ENCODE results near the gene SLC2A6.

The SLC2A6 gene

GRCh38 chr9:133475292-133476012 lies 3.4 kb downstream of the SLC2A6 start:
- TF ChIP-seq EZH2phosphoT487 (IDR thresholded peaks at IDR 0.05; ENCODE audit: borderline replicate concordance) (no peak), CTCF (conservative IDR thresholded peaks at IDR 0.05; ENCODE audit: low read length) (no peak)
- Histone ChIP-seq H4K20me1 (ENCODE audit: insufficient read depth, low read length, poor library complexity, severe bottlenecking) (no peaks in the 10 kb centered on the region), H3K4me1 (ENCODE audit: insufficient read depth, low read length, poor library complexity, severe bottlenecking) (peaks cover 65% of the 10 kb centered on the region), H3K9me3 (ENCODE audit: insufficient read depth, low read depth, low read length) (no peaks in the 10 kb centered on the region), H3K9ac (ENCODE audit: low read depth, low read length, poor library complexity, severe bottlenecking) (peak overlapping the region; percentile 53), H3F3A (ENCODE audit: low read depth) (peaks cover 12% of the 10 kb centered on the region), H3K36me3 (ENCODE audit: insufficient read depth, low read length) (no peaks in the 10 kb centered on the region), H3K4me2 (ENCODE audit: low read depth, low read length, poor library complexity, severe bottlenecking) (peak overlapping the region; percentile 97), H3K79me2 (ENCODE audit: insufficient read depth, low read length) (peaks cover 35% of the 10 kb centered on the region), H3K9me2 (replicated peaks; ENCODE audit: low read depth, low read length) (no peaks in the 10 kb centered on the region), H2AFZ (ENCODE audit: low read length) (no peak overlapping the region), H3K27me3 (ENCODE audit: insufficient read depth, low read length, poor library complexity, severe bottlenecking) (no peaks in the 10 kb centered on the region), H3K4me3 (ENCODE audit: low read length, poor library complexity, severe bottlenecking) (peak overlapping the region; percentile 48)

- Histone ChIP-seq H3F3A (ENCODE audit: low read depth) (peaks cover 12% of the 10 kb centered on the region), H3K4me2 (ENCODE audit: low read depth, low read length, poor library complexity, severe bottlenecking) (peak overlapping the region; percentile 97), H3K27me3 (ENCODE audit: insufficient read depth, low read length, poor library complexity, severe bottlenecking) (no peaks in the 10 kb centered on the region), H3K4me3 (ENCODE audit: low read length, poor library complexity, severe bottlenecking) (peak overlapping the region; percentile 48), H3K36me3 (ENCODE audit: insufficient read depth, low read length) (no peaks in the 10 kb centered on the region), H4K20me1 (ENCODE audit: insufficient read depth, low read length, poor library complexity, severe bottlenecking) (no peaks in the 10 kb centered on the region), H3K79me2 (ENCODE audit: insufficient read depth, low read length) (peaks cover 35% of the 10 kb centered on the region), H3K9me3 (ENCODE audit: insufficient read depth, low read depth, low read length) (no peaks in the 10 kb centered on the region), H3K4me1 (ENCODE audit: insufficient read depth, low read length, poor library complexity, severe bottlenecking) (peaks cover 63% of the 10 kb centered on the region), H3K9me2 (replicated peaks; ENCODE audit: low read depth, low read length) (no peaks in the 10 kb centered on the region), H2AFZ (ENCODE audit: low read length) (no peak overlapping the region), H3K9ac (ENCODE audit: low read depth, low read length, poor library complexity, severe bottlenecking) (peak overlapping the region; percentile 53)
- TF ChIP-seq EZH2phosphoT487 (IDR thresholded peaks at IDR 0.05; ENCODE audit: borderline replicate concordance), result no peak
- TF ChIP-seq CTCF (conservative IDR thresholded peaks at IDR 0.05; ENCODE audit: low read length), result peak; percentile 12; the same call in 1 of the 2 replicates
These were observed 4.0 kb downstream of the SLC2A6 start for GRCh38 chr9:133474853-133475252.

GRCh38 chr9:133474215-133474614 lies 4.7 kb downstream of the SLC2A6 start:
- H2AFZ ChIP-seq (ENCODE audit: low read length), result no peak overlapping the region
- peaks cover 57% of the 10 kb centered on the region for H3K4me1 ChIP-seq (ENCODE audit: insufficient read depth, low read length, poor library complexity, severe bottlenecking)
- peaks cover 35% of the 10 kb centered on the region for H3K79me2 ChIP-seq (ENCODE audit: insufficient read depth, low read length)
- peaks cover 12% of the 10 kb centered on the region for H3F3A ChIP-seq (ENCODE audit: low read depth)
- H4K20me1 ChIP-seq (ENCODE audit: insufficient read depth, low read length, poor library complexity, severe bottlenecking), result no peaks in the 10 kb centered on the region
- H3K4me2 ChIP-seq (ENCODE audit: low read depth, low read length, poor library complexity, severe bottlenecking), result peak overlapping the region; percentile 97
- H3K27me3 ChIP-seq (ENCODE audit: insufficient read depth, low read length, poor library complexity, severe bottlenecking), result no peaks in the 10 kb centered on the region
- no peaks in the 10 kb centered on the region for H3K9me2 ChIP-seq (replicated peaks; ENCODE audit: low read depth, low read length)
- H3K9ac ChIP-seq (ENCODE audit: low read depth, low read length, poor library complexity, severe bottlenecking), result peak overlapping the region; percentile 57
- no peaks in the 10 kb centered on the region for H3K9me3 ChIP-seq (ENCODE audit: insufficient read depth, low read depth, low read length)
- no peaks in the 10 kb centered on the region for H3K36me3 ChIP-seq (ENCODE audit: insufficient read depth, low read length)
- peak overlapping the region; percentile 52 for H3K4me3 ChIP-seq (ENCODE audit: low read length, poor library complexity, severe bottlenecking)
- TF ChIP-seq EZH2phosphoT487 (IDR thresholded peaks at IDR 0.05; ENCODE audit: borderline replicate concordance) (no peak), CTCF (conservative IDR thresholded peaks at IDR 0.05; ENCODE audit: low read length) (no peak)
